Stimulated activated CD4-positive, alpha-beta T cell treated with anti-CD3 and anti-CD28 coated beads, TNF-alpha, amount 100 ng/mL, for 24 hours (primary cell): Measurements from ENCODE around the gene GTF3C2.
A peak's percentile ranks its signal among the peaks of the same experiment; 100 is the strongest.

Experiments
- DNase-seq, 3 experiments: peaks; one replicate each; pipeline ENCODE4 v3.0.0-alpha.2; 2020; ENCODE audit warnings: low read depth in 3 of 3

The GTF3C2 gene

GRCh38 chr2:27356382-27357181, at the start of gene GTF3C2:
GTF3C2 (minus strand) TSS chr2:27356764; CDS start chr2:27343554, 13,210 bp downstream.
- peak; percentile 84 to 94 (median 91) for DNase-seq

DNA sequence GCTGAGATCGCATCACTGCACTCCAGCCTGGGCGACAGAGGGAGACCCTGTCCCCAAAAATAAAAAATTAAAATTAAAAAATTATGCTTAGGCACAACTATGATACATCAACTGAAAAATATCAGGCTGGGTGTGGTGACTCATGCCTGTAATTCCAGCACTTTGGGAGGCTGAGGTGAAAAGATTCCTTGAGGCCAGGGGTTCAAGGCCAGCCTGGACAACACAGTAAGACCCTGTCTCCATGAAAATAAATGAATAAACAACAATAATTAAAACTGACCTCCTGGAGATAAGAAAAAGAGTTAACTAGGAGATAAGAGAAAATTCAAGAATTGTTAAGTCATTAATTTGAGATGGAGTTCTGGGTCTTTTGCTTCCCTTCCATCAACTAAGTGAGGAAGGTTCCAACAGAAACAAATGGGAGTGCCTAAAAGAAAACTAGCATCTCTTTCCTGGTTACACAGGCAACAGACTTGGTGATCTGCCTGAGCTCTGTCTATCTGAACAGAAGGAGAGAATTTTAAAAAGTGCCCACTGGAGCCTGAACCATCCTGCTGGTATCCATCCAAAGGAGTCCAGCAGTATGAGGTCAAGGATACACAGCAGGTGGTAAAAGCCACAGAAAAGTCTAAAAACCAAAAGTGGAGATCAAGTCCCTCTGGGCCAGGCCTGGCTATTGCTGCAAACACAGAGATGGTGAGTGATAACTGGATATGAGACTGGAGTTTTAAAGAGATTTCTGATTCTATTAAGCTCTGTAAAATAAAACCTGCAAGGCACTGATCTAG, 44.0 kb upstream of the GTF3C2 start:
- no peak for DNase-seq

DNA sequence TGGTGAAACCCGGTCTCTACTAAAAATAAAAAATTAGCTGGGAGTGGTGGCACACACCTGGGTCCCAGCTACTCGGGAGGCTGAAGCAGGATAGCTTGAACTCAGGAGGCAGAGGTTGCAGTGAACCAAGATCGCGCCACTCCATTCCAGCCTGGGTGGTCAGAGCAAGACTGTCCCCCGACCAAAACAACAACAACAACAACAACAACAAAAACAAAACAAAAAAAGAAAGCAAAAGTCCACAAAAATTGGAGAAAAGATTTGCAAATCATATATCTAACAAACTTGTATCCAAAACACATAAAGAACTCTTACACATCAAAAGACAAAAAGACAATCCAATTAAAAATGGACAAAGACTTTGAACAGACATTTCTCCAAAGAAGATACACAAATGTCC, 42.4 kb upstream of the GTF3C2 start:
- DNase-seq = no peak

DNA sequence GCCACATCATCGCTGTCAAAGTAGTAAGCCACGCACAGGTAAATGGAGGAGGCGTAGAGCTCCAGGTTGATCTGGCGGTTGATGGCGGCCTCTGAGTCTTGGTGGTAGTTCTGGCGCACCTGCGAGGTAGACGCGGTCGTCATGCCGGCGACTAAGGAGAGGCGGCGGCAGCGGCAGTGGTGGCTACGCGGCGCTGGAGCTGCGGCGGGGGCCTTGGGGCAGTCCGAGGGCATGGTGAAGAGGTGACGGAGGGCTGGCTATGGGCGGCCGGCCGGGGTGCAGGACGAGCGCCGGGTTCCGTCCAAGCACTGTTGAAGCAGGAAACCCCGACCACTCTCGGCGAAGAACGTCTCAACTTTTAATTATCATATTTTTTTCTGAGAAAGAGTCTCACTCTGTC, 36.7 kb upstream of the GTF3C2 start:
- DNase-seq = no peak

DNA sequence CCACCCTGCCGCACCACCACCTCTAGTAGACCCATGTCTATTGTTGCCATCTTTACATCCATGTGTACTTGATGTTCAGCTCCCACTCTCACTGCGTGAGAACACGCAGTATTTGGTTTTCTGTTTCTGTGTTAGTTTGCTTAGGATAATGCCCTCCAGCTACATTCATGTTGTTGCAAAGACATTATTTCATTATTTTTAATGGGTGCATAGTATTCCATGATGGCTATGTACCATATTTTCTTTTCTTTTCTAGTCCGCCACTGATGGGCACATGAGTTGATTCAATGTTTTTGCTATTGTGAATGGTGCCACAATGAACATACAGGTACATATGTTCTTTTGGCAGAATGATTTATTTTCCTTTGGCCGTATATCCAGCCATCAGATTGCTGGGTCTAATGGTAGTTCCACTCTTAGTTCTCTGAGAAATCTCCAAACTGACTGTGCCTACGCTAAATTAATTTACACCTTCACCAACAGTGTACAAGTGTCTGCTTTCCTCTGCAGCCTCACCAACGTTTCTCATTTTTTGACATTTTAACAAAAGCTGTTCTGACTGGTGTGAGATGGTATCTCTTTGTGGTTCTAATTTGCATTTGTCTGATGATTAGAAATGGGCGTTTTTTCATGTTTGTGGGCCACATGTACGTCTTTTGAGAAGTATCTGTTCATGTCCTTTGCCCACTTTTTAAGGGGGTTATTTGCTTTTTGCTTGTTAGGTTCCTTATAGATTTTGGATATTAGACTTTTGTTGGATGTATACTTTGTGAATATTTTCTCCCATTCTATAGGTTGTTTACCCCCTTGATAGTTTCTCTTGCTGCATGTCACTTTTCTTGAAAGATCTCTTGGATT, 34.5 kb upstream of the GTF3C2 start:
- no peak for DNase-seq

GRCh38 chr2:27381577-27382181, 25.1 kb upstream of the GTF3C2 start:
- no peak for DNase-seq

DNA sequence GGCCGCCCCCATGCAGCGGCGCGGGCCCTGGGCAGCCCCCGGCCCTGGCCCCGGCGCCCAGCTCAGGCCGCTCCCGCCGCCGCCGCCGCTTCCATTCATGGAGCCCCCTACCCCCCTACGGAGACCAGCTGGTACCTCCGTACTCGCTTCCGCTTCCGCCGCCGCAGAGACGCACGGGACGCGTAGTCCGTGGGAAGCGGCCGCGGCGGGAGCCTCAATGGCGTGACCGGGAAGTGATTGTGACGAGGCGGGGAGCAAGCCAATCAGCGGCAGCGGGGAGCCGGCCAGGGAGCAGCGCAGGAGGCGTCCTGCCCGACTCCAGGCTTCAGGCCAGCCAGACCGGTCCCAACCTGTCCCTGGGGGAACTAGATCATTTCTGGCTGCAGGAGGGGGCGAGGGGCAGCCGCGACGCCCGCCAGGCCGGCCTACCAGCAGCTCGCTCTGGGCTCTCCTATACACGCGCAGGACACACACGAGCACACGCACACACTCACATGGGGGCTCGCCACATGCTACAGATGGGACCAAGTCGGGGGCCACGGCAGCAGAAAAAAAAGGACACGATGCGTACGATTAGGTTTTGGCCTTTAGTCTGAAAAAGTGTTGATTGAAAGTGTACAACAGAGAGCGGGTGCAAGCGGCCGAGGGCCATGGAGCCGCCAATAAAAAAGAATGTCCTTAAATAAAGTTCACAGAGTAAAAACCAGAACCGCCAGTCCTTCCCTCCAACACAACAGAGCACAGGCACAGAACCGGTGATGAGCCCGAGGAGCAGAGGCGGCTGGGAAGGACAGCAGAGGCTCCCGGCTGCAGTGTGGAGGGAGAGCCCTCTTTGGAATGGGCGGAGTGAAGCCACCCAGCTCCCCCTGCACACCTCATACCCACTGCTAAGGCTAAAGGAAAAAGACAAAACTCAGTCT, 24.3 kb upstream of the GTF3C2 start, which contains the start of gene ZNF513:
TSS of gene ZNF513 (minus strand) at position 109 of the 920 bp plus-strand sequence. CDS start 208 bp downstream, outside the sequence.
- DNase-seq = peak; percentile 74 to 89 (median 83)

- DNase-seq = peak in 1 of 3 experiments; percentile 12
These were observed 23.5 kb upstream of the GTF3C2 start for GRCh38 chr2:27379836-27380625.

DNA sequence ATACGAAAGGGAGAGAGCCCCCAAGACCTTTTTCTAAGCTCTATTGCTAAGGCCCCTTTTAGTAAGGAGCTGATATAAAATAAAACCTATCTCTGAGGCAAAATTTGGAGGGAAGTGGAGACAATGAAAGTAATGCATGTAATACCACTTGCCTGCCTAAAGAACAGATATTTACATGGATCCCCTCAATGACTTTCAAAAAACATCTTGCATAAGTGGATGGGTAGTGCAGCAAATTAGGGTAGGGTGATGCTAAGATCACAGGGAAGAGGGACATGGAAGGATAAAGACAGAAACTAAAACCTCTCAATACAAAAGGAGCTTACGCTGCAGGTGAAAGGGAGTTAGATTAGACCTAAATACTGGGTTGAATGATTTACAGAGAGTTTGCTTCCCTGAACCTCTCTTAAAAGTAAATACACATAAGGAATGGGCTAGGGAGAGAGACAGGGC, 22.8 kb upstream of the GTF3C2 start:
- DNase-seq = no peak

DNA sequence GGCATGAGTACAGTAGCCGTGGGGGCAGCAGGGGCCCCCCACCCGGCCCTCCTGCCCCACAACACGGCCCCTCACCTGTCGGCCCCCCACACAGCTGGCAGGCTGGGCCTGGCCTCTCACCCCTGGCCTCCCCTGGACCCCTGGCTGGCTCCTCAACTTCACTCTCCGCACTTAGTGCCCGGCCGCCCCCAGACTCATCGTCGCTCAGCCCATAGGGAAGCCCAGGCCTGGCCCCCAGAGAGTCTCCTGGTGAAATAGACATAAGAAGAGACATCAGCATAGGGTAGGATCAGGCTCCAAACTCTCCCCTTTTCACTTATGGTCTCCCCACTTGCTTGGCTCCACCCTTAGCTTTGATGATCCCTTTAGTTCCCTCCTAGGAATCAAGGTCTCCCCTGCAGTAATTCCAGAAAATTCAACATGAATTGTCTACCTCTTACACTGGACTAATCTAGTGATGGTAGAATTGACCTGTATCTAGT, 22.3 kb upstream of the GTF3C2 start:
- DNase-seq = no peak

DNA sequence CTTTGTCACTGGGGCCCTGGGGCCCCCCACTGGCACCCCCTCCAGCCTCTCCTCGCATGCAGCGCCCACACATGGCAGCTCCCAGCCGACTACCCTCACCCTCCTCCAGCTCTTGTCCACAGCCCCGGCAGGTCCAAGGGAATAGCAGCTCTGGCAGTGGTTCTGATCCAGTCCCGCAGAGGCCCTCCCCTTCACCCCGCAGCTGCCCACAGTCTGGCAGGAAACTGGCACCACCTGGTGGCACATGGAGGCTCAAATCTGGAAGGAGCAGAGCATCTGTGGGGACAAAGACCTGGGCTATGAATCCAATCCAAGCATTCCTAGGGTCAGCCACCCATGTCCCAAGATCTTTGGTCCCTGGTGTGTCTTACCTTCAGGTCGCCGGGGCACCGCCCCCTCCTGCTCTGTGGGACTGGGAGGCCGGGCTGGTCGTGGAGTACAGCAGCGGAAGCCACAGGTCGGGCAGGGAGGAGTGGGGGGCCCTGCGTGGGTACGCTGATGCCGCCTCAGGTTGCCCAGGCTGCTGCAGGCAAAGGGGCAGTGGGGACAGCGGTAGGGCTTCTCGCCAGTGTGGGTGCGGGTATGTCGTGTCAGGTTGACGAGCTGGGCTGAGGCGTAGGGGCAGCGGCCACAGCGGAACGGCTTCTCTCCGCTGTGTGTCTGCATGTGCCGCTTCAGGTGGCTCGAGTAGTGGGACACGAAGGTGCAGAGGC, 21.7 kb upstream of the GTF3C2 start:
- no peak for DNase-seq

DNA sequence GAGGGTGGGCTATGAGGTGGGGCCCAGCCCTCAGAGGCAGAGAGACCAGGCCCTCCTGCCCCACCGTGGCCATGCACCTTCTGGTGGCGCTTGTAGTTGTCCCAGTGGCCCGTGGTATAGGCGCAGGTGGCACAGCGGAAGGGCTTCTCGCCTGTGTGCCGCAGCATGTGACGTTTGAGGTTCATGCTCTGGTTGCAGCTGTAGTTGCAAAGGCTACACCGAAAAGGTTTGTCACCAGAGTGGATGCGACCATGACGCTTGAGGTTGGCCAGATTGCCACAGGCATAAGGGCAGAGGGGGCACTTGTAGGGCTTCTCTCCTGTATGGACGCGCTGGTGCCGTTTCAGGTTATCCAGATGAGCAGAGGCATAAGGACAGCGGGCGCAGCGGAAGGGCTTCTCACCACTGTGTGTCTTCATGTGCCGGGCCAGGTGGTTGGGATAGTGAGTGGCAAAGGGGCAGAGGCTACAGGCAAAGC, 21.1 kb upstream of the GTF3C2 start:
- DNase-seq = no peak

- DNase-seq = no peak
These were observed 20.5 kb upstream of the GTF3C2 start for GRCh38 chr2:27376866-27377617.

GRCh38 chr2:27376151-27376865, 19.7 kb upstream of the GTF3C2 start:
- DNase-seq = no peak

DNA sequence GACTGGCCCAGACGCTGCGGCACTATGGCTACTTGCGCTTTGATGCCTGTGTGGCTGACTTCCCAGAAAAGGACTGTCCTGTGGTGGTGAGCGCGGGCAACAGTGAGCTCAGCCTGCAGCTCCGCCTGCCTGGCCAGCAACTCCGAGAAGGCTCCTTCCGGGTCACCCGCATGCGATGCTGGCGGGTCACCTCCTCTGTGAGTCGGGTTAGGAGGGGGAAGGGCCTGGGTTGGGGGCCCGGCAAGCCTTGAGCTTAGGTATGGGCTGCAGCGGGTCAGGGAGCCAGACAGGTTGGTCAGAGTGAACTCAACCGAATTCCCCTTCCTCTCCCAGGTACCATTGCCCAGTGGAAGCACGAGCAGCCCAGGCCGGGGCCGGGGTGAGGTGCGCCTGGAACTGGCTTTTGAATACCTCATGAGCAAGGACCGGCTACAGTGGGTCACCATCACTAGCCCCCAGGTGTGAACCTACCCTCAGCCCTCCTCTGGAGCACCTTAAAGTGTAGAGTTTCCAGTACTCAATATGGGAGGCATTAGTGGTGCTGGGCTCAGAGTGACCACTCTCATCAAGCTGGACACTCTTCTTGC, 19.0 kb upstream of the GTF3C2 start:
- DNase-seq = no peak

GRCh38 chr2:27373567-27373966, 17.0 kb upstream of the GTF3C2 start:
- no peak for DNase-seq

GRCh38 chr2:27372937-27373336, 16.4 kb upstream of the GTF3C2 start:
- no peak for DNase-seq
